Muscle of leg (tissue), 11 donors: ENCODE results near the gene PLXNB2. TPM values are rescaled to one million over a fixed set of nuclear protein-coding genes. Genes with fewer than 3 reads are reported as not detected.

ENCODE experiments used
- DNase-seq: peaks from one replicate; pipeline ENCODE4 v3.0.0; 2013
- H3K27ac ChIP-seq: one replicate; pipeline ENCODE4 v1.5.1; 2013; ENCODE audit warnings: mild to moderate bottlenecking, low read length, control low read depth
- H3K27me3 ChIP-seq: one replicate; pipeline ENCODE4 v1.6.1; 2013; ENCODE audit warnings: low read length; ENCODE audit not compliant: control insufficient read depth, insufficient read depth
- H3K36me3 ChIP-seq: one replicate; pipeline ENCODE4 v1.6.1; 2013; ENCODE audit warnings: low read length; ENCODE audit not compliant: control insufficient read depth, insufficient read depth
- H3K4me1 ChIP-seq: one replicate; pipeline ENCODE4 v1.6.1; 2013; ENCODE audit warnings: low read length; ENCODE audit not compliant: control insufficient read depth, insufficient read depth
- H3K4me3 ChIP-seq: one replicate; pipeline ENCODE4 v1.5.1; 2013; ENCODE audit warnings: low read length, control low read depth
- H3K9me3 ChIP-seq: replicated peaks from 2 replicates; pipeline ENCODE4 v1.6.1; 2013; ENCODE audit warnings: low read depth, low read length; ENCODE audit not compliant: control insufficient read depth
- WGBS: methylation state at CpG from one replicate; pipeline ENCODE4 v1.1.5; 2013; ENCODE audit warnings: missing lambda C conversion rate; ENCODE audit not compliant: insufficient coverage; 5-methylcytosine and 5-hydroxymethylcytosine counted together
- polyA plus RNA-seq, 8 donors: library from polyadenylated mRNA; unstranded; fragments of 120-200 nt; gene quantifications; one replicate each; pipeline versions ENCODE4 v1.2.1 to v1.2.3, GENCODE V29; 2013; ENCODE audit warnings: inconsistent platforms in 1 of 8, low replicate concordance in 1 of 8; ENCODE audit not compliant: insufficient read length in 8 of 8, insufficient read depth in 1 of 8
- total RNA-seq: library from RNA; stranded (reverse); fragments of 120-200 nt; gene quantifications from one replicate; pipeline ENCODE4 v1.2.4, GENCODE V29; 2013

PLXNB2 gene
- total and polyA plus RNA-seq, 9 donors: 36.9 to 110 (median 93.3) TPM

DNA sequence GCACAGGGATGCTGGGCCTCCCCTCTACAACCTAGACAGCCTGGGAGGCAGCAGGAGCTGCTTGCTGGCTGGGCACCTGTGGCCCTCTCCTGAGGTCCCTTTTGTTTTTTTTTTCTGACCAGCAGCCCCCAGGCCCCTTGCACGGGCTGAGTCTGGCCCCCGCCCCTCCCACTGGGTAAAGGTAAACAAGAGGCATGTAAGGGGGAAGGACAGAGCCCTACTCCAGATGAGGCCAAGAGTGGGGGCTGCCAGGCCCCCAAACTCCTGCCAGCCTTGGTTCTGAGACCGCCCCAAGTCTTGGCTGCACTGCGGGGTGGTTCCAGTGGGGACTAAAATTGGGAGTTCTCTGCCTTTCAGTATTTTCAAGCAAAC is 9.2 kb downstream of the PLXNB2 start:
- H3K4me3 ChIP-seq: no peak overlapping the region
- no peaks in the 10 kb centered on the region for H3K9me3 ChIP-seq
- no peak overlapping the region for H3K27ac ChIP-seq
- DNase-seq: no peak
- peaks cover 9% of the 10 kb centered on the region for H3K36me3 ChIP-seq
- H3K27me3 ChIP-seq: no peaks in the 10 kb centered on the region
- 93% methylated on average over 3 of the region's 4 CpGs for WGBS
- peaks cover 62% of the 10 kb centered on the region for H3K4me1 ChIP-seq

DNA sequence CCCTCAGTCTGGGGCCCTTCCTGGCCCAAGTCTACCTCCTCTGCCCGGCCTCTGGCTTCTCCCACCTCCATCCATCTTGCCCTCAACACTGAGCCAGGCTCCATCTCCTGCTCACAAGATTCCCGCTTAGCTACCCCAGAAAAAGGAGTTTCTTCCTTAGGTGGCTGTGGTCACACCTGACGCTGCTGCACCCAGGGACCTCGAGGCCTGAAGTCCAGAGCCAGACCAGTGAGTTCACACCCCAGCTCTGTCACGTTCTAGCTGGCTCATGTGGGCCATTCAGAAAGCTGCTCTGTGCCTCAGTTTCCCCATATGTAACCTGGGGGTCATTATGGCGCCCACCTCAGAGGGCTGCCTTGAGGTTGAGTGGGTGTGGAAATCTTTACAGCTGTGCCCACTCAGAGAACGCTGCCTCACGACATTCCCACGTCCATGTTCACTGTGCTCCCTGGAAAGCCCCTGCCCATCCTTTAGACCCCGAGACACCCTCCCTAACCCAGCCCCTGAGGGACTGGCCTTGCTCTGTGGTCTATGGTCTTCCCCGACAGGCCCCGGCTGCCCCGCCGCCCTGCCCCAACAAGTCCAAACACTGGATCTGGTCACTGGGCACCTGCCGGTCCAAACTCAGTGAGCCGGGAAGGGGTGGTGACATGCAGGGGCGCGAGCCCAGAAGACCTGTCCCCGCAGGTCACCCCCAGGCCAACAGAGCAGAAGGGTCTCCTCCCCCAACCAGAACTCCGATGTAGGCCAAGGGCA is 9.8 kb downstream of the PLXNB2 start:
- no peak for DNase-seq
- Histone ChIP-seq H3K9me3 (no peaks in the 10 kb centered on the region), H3K4me3 (no peak overlapping the region), H3K27me3 (no peaks in the 10 kb centered on the region), H3K4me1 (peaks cover 62% of the 10 kb centered on the region), H3K27ac (no peak overlapping the region), H3K36me3 (peaks cover 6% of the 10 kb centered on the region)
- WGBS: 82% methylated on average over 18 of the region's 20 CpGs

DNA sequence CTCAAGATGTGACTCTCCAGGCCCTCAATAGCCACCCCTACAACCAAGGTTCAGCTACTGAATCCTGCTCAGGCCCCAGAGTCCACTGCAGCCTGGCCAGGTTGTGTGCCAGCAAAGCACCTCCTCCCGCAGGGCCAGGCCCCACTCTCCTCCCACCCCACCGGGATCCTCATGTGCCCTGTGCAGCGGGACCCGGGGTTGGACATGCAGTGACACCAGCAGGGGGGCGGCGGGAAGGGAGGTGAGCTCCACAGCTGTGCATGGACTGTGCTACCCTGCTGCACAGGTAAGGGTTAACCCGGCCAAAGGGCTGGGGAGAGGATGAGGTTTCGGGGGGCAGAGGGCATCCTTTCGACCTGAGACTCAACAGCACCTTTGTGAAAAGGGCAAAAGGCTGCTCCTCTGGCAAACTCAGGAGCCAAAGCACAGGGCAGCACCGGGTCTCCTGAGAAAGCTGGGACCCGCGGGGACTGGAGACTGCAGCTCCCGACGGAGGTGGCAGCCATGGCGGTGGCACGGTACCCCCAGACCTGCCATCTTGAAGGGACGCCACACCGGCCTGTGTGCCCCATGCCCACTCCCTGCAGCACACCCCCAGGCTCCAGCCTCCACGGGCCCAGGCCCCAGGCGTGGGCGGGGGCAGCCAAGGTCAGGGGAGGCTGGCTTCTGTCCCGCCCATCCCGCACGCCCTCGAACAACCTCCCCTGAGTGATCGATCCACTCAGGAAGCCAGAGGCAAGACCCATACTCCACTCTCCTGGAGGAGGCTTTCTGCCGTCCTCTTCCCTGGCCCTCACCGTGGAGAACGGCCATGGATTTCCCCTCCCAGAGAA is 10.6 kb downstream of the PLXNB2 start:
- Histone ChIP-seq H3K4me3 (no peak overlapping the region), H3K36me3 (peaks cover 9% of the 10 kb centered on the region), H3K27ac (no peak overlapping the region), H3K27me3 (no peaks in the 10 kb centered on the region), H3K4me1 (peaks cover 60% of the 10 kb centered on the region), H3K9me3 (no peaks in the 10 kb centered on the region)
- DNase-seq: no peak
- WGBS: 65% methylated on average over 23 of the region's 29 CpGs

DNA sequence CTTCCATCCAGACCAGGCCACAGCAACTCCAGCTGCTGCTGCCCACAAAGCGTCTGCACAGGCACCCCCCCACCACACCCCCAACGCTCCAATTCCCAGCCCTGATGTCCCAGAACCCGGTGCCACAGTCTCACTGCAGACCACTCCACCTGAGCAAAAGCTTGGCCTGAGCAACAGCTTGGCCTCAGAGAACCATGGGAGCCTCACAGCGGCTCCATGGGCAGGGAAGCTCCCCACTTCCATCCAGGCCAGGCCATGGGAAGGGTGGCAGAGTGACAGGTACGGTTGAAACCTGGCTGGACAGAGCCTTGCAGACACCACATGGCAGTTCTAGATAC is 13.2 kb downstream of the PLXNB2 start:
- peaks cover 32% of the 10 kb centered on the region for H3K36me3 ChIP-seq
- no peaks in the 10 kb centered on the region for H3K9me3 ChIP-seq
- WGBS: 25% methylated on average over 5 of the region's 5 CpGs
- DNase-seq: no peak
- H3K27ac ChIP-seq: peak overlapping the region; percentile 85
- H3K27me3 ChIP-seq: no peaks in the 10 kb centered on the region
- no peak overlapping the region for H3K4me3 ChIP-seq
- H3K4me1 ChIP-seq: peaks cover 39% of the 10 kb centered on the region

DNA sequence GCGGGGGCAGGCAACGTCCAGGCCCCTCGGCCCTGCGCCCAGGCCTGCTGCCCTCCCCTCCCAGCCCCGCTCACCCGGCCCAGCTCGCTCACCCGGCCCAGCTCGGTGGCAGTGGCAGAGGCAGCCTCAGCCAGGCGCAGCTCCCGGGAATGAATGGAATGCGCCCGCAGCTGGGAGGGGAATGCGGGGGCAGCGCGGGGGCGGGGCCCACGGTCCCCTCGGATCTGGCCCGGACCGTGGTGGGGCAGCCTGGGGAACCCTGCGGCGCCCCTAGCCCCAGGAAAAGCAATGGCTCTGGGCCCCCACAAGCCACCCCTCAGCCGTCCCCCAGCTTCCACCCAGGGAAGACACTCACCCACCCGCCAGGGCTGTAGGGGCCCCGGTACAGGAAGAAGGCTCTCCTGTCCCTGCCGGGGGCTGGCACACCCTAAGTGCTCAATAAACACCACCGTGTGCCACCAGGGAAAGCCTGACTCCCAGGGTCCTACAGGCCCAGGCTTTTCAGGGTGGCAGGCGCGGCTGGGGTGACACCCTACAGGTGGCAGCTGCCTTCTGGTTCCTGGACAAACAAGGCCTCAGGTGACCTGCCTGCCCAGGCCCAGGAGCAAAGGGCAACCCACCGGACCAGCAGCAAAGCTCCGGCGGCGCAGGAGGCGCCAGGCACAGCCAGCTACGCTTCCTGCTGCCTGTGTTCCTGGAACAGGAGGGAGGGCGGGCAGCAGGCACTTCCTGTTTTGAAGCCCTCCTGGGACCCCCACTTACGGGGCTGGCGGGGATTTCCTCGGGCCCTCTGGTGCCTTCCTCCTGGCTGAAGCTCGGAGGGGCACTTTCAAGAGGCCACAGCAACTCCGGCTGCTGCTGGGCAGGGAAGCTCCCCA is 13.8 kb downstream of the PLXNB2 start:
- no peak overlapping the region for H3K4me3 ChIP-seq
- peaks cover 38% of the 10 kb centered on the region for H3K36me3 ChIP-seq
- H3K27ac ChIP-seq: peak overlapping the region; percentile 85
- DNase-seq: peak; percentile 67
- H3K9me3 ChIP-seq: no peaks in the 10 kb centered on the region
- H3K27me3 ChIP-seq: no peaks in the 10 kb centered on the region
- peaks cover 33% of the 10 kb centered on the region for H3K4me1 ChIP-seq
- 12% methylated on average over 41 of the region's 42 CpGs for WGBS

DNA sequence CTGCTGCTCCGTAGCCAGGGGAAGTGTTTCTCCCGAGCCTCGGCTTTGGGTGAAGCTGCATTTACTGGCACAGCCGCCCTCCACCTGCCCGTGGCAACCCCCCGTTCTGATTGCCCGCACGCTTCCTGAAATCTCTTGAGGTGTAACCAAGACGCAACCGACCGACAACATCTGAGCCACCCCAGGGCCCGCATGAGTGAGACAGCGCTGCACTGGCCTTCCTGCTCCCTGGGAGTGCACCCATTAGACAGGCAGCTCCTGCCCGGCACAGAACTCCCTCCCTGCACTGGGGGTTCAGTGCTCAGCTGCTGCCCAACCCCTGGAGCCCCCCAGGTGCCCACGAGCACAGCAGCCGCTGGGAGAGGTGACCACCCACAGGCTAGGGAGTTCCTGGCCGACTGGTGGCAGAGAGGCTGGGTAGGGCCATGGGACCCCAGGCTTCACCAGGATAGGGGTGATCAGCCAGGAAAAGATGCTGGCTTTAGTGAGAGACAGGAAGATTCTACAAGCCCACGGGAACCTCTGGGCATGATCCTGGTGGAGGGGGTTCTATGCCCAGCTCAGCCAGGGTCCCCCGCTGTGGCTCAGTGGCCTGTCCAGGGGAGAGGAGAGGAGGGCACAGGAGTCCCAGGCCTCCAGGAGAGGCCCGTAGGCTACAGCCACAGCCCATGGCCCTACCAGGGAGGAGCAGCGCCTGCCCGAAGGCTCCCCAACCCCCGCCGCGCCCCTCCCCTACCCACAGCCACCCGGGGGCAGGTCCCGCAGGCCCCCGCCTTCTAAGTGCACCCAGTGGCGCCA is 14.6 kb downstream of the PLXNB2 start:
- Histone ChIP-seq H3K27me3 (no peaks in the 10 kb centered on the region), H3K36me3 (peaks cover 46% of the 10 kb centered on the region), H3K4me1 (peaks cover 32% of the 10 kb centered on the region), H3K9me3 (no peaks in the 10 kb centered on the region), H3K27ac (peak overlapping the region; percentile 81), H3K4me3 (no peak overlapping the region)
- 55% methylated on average over 24 of the region's 29 CpGs for WGBS
- DNase-seq: no peak

DNA sequence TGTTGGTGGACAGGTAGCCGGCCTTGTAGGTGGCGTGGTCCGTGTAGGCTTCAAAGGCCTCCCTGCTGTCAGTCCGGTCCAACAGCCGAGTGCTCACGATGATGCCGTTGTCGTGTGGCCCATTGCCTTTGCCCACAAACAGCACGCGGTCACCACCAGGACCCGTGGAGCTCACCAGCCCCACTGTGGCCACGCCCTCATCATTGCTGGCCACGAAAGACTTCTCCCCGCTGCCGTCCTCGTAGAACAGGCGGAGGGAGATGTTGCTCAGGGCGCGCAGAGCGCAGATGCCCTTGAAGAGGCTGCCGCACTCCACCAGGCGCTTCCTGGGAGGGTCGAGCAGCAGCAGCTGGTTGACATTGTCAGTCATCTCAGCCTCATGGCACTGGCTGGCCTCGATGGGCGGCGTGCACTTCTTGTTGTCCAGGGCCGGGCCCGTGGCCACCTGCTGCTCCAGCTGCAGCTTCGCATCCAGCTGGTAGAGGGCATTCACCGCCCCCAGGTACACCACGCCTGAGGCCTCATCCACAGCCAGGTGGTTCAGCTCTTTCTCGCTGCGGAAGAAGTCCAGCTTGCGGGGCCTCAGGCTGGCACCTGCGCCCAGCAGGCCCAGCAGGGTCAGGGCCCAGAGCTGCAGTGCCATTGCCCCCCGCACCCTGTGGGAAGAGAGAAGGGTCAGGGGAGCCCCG is 17.4 kb downstream of the PLXNB2 start:
- H3K27me3 ChIP-seq: no peaks in the 10 kb centered on the region
- no peak for DNase-seq
- no peak overlapping the region for H3K27ac ChIP-seq
- peaks cover 69% of the 10 kb centered on the region for H3K36me3 ChIP-seq
- peaks cover 29% of the 10 kb centered on the region for H3K4me1 ChIP-seq
- no peaks in the 10 kb centered on the region for H3K9me3 ChIP-seq
- 88% methylated on average over 36 of the region's 37 CpGs for WGBS
- H3K4me3 ChIP-seq: no peak overlapping the region

DNA sequence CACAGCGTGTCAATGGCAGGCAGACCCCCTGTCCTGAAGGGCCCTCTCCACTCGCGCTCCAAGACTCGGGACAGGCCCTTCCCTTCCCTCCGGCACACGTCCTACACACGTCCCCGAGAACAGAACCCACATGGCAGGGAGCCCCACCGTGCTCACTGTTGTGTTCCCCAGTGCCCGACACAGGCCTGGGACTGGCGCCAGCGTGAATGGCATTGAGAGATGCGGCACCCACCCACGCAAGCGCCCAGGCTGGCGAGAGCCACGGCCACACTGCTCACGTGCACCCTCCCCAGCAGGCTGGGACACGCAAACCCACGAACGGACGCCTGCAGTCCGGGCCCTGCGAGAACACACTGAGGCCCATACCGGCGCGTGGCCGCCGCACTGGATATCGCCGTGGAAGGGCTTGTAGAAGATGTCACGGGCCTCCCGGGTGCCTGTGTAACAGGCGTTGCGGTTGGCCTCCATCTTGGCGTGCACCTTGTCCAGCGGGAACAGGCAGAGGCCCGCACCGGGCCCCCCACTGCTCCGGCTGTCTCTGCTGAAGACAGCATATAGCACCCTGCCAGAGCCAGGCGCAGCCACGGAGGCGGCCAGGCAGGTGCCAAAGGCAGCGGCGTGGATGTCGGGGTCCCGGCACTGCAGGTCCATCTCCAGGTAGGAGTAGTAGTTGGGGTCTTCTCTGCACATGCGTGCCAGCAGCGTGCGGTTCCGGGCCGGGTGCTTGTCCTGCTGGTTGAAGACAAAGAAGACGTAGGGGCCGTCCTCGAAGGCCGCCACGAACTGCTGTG is 18.1 kb downstream of the PLXNB2 start:
- DNase-seq: no peak
- H3K27me3 ChIP-seq: no peaks in the 10 kb centered on the region
- H3K4me1 ChIP-seq: peaks cover 24% of the 10 kb centered on the region
- no peaks in the 10 kb centered on the region for H3K9me3 ChIP-seq
- no peak overlapping the region for H3K4me3 ChIP-seq
- H3K36me3 ChIP-seq: peaks cover 71% of the 10 kb centered on the region
- WGBS: 93% methylated on average over 57 of the region's 57 CpGs
- H3K27ac ChIP-seq: no peak overlapping the region
